Ureter (tissue), 1 donor: ENCODE data around the gene PARM1. TPM values are rescaled to one million over a fixed set of nuclear protein-coding genes. Genes with fewer than 3 reads are reported as not detected.
"Not testable (repeated sequence)": the region's sequence is repeated elsewhere in the genome, so short reads cannot be mapped to it uniquely, and the experiment has no call there.

Experiments used
- DNase-seq: peaks from one replicate; pipeline ENCODE4 v3.0.0-alpha.2; 2020; ENCODE audit warnings: low spot score
- total RNA-seq: library from RNA; stranded (reverse); gene quantifications from one replicate; pipeline ENCODE4 v1.2.4, GENCODE V29; 2023
- donor health status: DM: yes; HTN: yes; CAD: no.

Gene PARM1
- total RNA-seq, 1 donor from 2014 or later: 134 TPM

GRCh38 chr4:74983253-74983635 is 50.3 kb downstream of the PARM1 start:
- no peak for DNase-seq

- no peak for DNase-seq
These were observed 57.5 kb downstream of the PARM1 start for GRCh38 chr4:74990276-74990875.

GRCh38 chr4:74994436-74994835 is 61.5 kb downstream of the PARM1 start:
- not testable (repeated sequence) for DNase-seq

GRCh38 chr4:74996996-74997395 is 64.1 kb downstream of the PARM1 start:
- DNase-seq: no peak

- DNase-seq: no peak
These were observed 65.2 kb downstream of the PARM1 start for GRCh38 chr4:74997948-74998729.

GRCh38 chr4:74999714-75000309 is 66.9 kb downstream of the PARM1 start:
- DNase-seq: no peak

- no peak for DNase-seq
These were observed 69.0 kb downstream of the PARM1 start for GRCh38 chr4:75001871-75002270.

- no peak for DNase-seq
These were observed 69.5 kb downstream of the PARM1 start for GRCh38 chr4:75002381-75002780.

GRCh38 chr4:75003979-75004378 is 71.1 kb downstream of the PARM1 start:
- no peak for DNase-seq

GRCh38 chr4:75004755-75005668 is 72.1 kb downstream of the PARM1 start:
- DNase-seq: no peak

GRCh38 chr4:75005727-75006126 is 72.8 kb downstream of the PARM1 start:
- no peak for DNase-seq

- DNase-seq: no peak
These were observed 75.0 kb downstream of the PARM1 start for GRCh38 chr4:75007891-75008290.

- DNase-seq: no peak
These were observed 76.2 kb downstream of the PARM1 start for GRCh38 chr4:75009138-75009537.

GRCh38 chr4:75011131-75011795 is 78.3 kb downstream of the PARM1 start:
- no peak for DNase-seq

- DNase-seq: no peak
These were observed 82.7 kb downstream of the PARM1 start for GRCh38 chr4:75015627-75016026.

- DNase-seq: no peak
These were observed 83.6 kb downstream of the PARM1 start for GRCh38 chr4:75016472-75016871.

GRCh38 chr4:75018811-75019479 is 86.0 kb downstream of the PARM1 start:
- no peak for DNase-seq

GRCh38 chr4:75025431-75025830 is 92.5 kb downstream of the PARM1 start:
- no peak for DNase-seq

- DNase-seq: no peak
These were observed 95.4 kb downstream of the PARM1 start for GRCh38 chr4:75028196-75028854.

GRCh38 chr4:75030028-75030427 is 97.1 kb downstream of the PARM1 start:
- DNase-seq: no peak
